Measurements from ENCODE around the gene CD52.

GRCh38 chr1:26302733-26303405, 14.9 kb upstream of the CD52 start:
- TF ChIP-seq POLR2AphosphoS5 (IDR thresholded peaks at IDR 0.05; ENCODE audit: low read depth, low read length) (no peak), POLR2A (IDR thresholded peaks at IDR 0.05; ENCODE audit: low read depth, low read length) (no peak), TAF1 (IDR thresholded peaks at IDR 0.05; ENCODE audit: low read depth, low read length) (no peak), POU2F2 (IDR thresholded peaks at IDR 0.05; ENCODE audit: low read depth, low read length) (no peak)
